CD4-positive, alpha-beta T cell treated with Interleukin-17A for 4 hours (primary cell): ENCODE measurements around the gene STXBP2.
A peak's percentile ranks its signal among the peaks of the same experiment; 100 is the strongest.

ENCODE experiments used
- DNase-seq: peaks from one replicate; pipeline ENCODE4 v3.0.0-alpha.2; 2020; ENCODE audit warnings: mixed read lengths

Gene STXBP2

DNA sequence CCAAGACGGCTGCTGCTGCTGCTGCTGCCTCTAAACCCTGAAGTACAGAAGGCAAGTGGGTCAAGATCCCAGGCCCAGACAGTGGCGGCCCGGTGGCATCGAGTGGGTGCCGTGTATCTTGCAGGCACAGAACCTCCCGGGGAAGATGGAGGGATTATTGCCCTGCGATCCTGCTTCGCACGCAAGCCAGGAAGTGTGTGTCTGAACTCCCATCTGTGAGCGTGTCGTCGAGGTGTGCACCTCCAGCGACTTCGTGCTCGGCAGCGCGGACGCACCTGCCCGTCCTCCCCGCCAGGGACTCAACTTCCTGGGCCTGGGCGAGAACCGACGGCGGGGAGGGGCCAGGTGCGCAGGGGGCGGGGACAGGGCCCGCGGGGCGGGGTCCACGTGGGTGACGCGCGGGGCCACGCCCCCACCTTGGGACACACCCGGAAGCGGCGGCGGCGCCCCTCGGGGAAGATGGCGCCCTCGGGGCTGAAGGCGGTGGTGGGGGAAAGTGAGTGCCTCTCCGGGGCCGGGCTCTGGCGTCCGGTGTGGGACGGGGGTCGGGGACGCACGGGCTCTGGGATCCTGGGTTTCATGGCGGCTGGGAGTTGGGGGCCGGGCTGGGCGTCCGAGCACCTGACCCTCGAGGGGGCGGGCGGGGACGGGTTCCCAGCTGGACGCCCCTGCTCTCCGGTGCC lies at the start of gene STXBP2:
TSS of gene STXBP2 (plus strand) at position 420 of the 683 bp plus-strand sequence. CDS start at position 460, 40 bp downstream.
- DNase-seq: peak; percentile 95

DNA sequence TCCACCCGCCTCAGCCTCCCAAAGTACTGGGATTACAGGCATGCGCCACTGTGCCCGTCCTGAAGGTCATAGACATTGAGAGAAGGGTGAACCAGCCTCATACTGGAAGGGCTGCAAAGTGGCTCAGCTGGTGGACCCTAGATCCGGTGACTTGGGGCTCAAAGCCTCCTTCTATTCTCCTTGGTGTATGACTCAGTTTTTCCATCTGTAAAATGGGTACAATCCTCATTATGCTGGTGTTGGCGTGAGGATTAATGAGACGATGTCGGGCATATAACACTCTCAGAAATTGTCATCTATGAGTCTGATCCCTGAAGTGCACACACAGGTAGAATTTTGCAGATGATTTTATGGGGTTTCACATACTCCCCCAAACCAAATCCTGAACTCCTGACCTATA lies 47.1 kb upstream of the STXBP2 start:
- DNase-seq: no peak

DNA sequence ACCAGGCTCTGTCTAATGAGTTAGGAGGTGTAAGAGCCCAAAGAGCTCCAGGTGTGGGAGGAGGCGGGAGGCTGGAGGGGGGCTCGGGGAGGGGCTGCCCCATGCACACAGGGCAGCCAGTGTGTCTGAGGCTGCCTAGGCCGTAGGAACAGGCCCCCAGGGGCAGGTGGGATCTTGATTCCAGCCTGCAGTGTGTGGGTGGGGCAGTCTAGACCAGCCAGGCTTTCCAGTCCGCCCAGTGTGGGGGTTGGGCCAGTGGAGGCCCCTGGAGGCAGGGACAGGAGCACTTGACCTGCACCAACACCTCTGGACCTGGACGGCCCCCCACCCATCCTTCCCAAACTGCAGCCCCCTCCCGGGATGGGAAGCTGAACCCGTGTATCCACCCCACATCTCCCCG lies 46.7 kb upstream of the STXBP2 start:
- no peak for DNase-seq

DNA sequence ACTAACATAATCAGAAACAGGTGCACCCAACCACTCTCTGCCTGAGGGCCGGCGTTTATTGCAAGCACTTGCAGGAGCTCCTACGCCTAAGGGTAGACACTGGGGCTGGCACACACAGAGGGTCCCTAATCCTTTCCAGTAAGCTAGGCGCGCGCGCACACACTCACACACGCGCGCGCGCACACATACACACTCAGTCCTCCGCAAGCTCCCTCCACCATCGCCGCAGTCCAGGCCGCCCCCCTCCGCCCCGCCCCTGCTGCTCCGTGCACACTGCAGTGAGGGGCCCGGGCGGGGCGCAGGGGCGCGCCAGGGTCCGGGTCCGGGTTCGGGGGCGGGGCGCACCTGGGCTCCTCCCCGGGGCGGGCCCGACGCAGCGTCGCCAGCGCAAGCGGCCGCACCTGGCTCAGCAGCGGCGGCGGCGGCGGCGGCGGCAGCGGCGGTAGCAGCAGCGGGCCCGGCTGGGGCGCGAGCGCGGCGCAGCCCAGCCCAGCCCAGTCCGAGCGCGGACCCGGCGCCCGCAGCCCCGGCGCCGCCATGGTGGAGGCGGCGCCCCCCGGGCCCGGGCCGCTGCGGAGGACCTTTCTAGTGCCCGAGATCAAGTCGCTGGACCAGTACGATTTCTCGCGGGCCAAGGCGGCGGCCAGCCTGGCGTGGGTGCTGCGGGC lies 41.3 kb upstream of the STXBP2 start, which contains the start of gene CAMSAP3:
TSS of gene CAMSAP3 (plus strand) at position 398 of the 668 bp plus-strand sequence. CDS start at position 538, 140 bp downstream.
- DNase-seq: peak; percentile 53

DNA sequence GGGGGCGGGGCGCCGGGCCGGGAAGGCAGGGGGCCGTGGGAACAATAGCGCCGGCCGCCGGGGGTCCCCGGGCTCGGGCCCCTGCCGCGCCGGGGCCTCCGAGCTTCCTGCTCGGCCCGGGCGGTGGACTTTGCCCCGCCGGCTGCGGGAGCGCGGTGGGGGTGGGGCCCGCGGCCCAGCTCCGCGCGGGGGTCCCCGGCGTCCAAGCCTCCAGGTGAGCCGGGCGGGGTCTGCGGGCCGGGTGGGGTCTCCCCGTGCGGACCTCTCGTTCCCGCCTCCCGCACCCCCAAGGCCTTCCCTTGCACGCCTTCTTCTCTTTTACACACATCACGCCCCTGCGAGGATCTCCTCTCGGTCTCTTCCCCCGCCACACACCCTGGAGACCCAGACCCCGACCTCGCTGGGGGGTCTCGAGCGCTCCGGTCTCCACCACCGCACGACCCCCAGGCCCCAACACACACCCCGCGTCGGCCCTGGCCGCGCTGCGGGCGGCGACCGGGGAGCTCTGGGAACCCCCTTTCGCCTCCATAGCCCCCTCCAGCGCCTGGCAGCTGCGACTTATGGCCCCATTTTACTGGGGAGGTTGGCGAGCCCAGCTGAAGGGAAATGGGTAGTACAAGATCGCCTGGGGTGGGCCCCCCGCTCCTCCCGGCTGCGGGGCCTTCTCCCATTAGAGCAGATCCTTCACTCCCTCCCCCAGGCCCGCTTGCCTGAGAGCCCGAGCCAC lies 40.5 kb upstream of the STXBP2 start:
- DNase-seq: no peak

DNA sequence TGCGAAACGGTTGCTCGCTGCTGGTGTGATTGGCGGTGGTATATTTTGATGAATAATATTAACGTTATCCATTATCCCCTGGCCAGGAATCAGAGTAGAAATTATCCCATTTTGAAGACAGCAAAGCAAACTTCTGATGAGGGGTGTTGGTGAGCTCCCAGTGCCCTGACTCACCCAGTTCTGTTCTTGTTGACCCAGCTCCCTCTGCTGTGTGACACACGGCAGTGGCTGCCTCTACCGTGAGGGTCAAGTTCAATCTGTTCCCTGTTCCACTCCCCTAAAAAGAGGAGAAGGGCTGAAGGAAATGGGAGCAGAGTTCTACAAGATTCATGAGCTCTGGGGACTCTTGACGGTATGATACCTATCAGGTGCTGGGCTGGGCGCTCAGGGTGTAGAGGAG lies 39.2 kb upstream of the STXBP2 start:
- DNase-seq: no peak

DNA sequence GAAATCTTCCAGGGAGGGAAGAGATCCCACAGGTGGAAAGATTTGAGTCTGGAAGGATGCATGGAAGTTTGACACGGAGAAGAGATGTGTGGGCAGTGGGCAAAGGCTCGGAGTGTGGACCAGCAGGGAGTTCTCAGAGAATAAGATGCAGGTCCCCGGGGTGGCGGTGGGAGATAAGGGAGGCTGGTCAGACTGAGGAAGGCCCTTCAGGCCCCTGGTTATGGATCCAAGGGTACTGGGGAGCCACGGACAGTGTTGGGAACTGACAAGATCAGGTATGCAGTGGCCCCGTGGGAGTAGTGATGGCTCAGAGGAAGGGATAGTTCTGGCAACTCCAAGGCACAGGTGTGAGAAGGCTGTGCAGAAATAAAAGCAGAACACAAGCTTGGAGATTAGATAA lies 38.7 kb upstream of the STXBP2 start:
- no peak for DNase-seq

DNA sequence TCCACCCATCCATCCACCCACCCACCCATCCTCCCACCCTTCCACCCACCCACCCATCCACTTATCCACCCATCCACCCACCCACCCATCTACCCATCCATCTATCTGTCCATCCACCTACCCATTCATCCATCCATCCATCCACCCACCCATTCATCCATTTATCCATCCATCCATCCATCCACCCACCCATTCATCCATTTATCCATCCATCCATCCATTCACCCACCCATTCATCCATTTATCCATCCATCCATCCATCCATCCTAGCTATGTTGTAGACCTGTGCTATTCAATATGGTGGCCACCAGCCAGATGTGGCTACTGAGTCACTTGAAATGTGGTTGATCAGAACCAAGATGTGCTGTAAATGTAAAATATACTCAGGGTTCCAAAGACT lies 36.2 kb upstream of the STXBP2 start:
- DNase-seq: no peak

DNA sequence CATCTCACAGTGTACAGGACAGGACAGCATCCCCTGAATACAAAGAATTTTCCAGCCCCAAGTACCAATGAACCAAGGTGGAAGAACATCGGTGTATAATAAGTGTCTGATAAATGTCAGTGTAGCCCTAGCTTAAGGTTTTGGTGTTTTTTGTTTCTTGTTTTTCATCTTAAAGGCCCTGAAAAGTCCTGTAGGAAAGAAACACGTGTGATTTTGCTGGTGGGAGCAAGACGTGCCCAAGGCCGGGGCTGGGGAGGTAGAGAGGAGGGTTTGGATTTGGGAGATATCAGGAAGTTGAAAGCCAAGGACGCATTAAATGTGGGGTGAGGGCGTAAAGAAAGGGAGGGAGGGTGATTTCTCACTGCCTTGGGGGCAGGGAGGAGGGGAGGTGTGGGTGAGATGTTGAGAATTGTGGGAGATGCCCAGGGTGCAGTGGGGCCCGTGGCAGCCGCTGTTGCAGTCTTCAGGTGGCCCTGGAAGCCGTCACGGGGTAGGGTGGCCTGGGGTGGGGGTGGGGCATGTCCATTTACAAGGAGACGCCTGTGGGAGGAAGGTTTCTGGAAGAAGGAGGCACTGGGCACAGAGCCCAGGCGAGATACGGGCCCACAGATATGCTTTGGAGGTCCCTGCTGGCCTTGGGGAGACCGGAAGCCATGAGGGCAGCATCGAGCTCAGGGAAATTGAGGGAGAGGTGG lies 34.5 kb upstream of the STXBP2 start:
- DNase-seq: no peak

DNA sequence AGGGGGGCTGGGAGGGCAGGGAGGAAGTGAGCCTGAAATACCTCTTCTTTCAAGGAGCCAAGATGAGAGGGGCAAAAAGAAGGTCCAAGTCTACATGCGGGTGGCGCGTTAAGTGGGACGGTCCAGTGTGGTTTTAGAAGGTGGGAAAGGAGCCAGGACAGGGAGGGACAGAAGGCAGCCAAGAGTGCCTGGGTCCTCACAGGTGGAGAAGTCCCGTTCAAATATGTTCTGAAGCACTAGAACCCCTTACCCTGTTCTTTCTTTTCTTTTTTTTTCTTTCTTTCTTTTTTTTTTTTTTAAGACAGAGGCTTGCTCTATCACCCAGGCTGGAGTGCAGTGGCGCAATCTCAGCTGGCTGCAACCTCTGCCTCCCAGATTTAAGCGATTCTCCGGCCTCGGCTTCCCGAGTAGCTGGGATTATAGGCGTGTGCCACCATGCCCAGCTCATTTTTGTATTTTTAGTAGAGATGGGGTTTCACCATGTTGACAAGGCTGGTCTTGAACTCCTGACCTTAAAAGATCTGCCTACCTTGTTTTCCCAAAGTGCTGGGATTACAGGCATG lies 33.9 kb upstream of the STXBP2 start:
- DNase-seq: no peak

DNA sequence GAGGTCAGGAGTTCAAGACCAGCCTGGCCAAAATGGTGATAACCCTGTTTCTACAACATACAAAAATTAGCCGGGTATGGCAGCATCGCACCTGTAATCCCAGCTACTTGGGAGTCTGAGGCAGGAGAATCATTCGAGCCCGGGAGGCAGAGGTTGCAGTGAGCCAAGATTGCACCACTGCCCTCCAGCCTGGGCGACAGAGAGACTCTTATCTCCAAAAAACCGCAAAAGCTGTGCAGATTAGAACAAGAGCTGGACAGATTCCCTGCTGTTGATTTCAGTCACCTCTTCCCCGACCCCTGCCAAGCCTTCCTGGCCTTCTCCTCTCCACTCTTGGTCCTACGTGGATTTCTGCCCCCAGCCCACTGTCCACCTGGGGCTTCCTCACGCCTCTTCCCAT lies 33.0 kb upstream of the STXBP2 start:
- DNase-seq: no peak

DNA sequence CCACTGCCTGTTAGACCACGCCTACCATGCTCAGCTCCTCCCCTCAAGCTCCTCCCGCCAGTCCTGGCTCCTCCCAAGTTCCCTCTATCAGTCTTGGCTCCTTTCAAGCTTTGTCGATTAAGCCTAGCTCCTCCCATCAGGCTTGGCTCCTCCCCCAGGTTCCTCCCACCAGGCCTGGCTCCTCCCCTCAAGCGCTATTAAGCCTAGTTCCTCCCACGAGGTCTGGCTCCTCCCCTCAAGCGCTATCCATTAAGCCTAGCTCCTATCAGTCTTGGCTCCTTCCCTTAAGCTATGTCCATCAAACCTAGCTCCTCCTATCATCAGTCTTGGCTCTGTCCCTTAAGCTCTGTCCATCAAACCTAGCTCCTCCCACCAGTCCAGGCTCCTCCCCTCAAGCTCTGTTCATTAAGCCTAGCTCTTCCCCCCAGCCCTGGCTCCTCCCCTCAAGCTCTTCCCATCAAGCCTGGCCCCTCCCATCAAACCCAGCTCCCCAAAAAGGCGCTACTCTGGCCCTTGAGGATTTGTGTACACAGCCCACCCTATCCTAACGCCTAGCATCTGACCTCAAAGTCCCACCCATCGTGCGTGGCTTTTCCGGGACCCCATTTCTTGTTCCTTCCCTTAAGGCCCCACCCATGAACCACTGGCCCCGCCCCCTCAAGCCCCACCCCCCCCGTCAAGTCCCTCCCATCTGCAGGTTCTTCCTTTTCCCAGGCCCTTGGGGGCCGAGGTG lies 31.3 kb upstream of the STXBP2 start:
- DNase-seq: no peak

DNA sequence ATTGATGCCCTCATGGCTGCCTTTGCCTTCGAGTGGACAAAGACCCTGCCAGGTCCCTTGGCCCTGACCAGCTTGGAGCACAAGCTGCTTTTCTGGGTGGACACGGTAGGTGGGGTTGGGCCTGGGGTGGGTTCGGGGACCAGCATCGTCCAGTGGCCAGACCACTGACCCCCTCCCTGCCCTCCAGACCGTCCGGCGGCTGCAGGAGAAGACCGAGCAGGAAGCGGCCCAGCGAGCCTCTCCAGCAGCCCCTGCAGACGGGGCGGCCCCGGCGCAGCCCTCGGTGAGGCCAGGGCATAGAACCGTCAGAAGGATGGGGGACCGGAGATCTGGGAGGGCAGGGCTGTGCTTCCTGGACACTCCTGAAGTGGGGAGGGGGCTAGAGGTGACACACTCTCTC lies 30.6 kb upstream of the STXBP2 start:
- DNase-seq: no peak

DNA sequence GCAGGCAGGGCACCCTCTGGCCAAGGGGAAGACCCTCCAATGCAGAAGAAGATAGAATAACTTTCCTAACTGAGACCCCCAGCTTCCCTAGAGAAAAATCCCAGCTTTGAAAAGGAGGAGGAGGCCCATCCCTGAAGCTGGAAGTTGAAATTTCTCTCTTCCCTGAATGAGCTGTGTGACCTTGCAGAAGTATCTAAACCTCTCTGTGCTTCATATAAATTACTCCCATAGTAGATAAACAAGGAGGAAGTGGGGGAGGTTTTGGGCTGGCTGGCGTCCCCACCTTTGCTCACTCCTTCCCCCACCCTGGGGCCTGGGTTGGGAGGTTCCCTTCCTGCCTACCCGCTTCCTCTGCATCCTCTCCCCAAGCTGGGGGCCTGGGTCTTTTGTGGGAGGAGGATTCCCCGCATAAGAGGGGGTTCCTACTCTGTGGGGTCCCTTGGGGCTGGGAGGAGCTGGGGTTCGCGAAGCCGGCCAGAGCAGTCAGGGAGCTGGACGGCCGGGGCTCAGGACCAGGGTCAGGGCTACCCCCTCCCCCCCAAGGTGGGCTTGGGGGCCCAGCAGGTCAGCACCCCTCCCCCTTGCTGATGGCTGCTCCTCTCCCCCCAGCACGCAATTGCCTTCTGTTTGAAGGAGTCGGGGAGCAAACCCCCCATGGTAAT lies 29.6 kb upstream of the STXBP2 start:
- no peak for DNase-seq

DNA sequence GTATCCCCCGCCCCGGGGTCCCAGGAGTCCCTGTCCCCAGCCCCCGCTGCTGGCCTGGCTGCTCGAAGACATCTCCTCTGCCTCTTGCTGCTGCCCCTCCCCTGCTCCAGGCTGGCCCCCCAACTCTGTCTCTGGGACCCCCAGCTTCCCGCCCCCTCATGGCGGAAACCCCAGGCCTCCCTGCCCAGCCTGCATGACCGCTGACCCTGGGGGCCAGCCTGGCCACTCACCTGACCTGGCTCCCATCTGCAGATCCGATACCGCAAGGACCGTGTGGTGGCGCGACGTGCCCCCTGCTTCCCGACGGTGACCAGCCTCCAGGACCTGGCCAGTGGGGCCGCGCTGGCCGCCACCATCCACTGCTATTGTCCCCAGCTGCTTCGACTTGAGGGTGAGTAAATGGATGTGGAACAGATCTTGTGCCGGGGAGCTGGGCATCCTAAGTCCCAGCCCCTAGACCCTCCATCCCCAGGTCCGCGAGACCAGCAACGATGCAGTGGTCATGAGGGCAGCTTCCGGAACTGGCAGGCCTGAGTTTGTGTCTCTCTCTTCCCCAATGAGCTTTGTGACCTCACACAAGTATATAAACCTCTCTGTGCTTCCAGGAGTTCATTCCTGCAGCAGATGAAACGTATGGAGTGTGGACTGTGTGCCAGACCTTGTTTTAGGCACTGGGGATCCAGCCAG lies 28.9 kb upstream of the STXBP2 start:
- DNase-seq: no peak

DNA sequence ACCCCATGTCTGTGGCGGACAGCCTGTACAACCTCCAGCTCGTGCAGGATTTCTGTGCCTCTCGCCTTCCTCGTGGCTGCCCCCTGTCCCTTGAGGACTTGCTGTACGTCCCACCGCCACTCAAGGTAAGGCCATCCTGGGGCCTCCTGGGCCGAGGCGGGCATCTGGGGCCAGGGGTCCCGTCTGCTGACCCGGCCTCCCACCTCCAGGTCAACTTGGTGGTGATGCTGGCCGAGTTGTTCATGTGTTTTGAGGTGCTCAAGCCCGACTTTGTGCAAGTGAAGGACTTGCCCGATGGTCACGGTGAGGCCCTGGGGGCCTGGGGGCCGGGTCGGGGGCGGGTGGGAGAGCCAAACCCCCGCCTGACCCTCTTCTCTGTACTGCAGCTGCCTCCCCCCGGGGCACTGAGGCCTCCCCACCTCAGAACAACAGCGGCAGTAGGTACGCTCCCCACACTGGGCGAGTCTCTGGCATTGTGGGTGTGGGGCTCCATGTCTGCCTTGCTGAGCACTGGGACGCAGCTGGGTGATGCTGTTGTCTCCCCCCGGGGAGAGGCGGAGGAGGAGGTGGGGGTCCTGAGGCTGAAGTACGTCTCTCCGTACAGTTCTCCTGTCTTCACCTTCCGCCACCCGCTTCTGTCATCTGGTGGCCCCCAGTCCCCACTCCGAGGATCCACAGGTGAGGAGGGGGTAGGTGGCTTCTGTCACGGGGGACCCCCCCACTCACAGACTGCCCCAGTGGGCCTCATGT lies 26.2 kb upstream of the STXBP2 start:
- no peak for DNase-seq

DNA sequence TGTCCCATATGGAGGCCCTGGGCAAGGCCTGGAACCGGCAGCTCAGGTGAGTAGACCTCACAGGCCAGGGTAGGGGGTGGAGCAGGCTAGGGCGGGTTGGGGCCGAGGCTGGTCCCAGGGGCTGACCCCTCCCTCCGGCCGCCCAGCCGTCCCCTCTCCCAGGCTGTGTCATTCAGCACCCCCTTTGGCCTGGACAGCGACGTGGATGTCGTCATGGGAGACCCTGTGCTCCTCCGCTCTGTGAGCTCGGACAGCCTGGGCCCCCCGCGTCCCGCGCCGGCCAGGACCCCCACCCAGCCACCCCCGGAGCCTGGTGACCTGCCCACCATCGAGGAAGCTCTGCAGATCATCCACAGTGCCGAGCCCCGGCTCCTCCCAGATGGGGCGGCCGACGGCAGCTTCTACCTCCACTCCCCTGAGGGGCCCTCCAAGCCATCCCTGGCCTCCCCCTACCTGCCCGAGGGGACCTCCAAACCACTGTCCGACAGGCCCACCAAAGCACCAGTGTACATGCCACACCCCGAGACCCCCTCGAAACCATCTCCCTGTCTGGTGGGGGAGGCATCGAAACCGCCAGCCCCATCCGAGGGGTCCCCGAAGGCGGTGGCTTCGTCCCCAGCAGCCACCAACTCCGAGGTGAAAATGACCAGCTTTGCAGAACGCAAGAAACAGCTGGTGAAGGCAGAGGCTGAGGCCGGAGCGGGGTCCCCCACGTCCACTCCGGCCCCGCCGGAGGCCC lies 25.2 kb upstream of the STXBP2 start:
- DNase-seq: no peak

DNA sequence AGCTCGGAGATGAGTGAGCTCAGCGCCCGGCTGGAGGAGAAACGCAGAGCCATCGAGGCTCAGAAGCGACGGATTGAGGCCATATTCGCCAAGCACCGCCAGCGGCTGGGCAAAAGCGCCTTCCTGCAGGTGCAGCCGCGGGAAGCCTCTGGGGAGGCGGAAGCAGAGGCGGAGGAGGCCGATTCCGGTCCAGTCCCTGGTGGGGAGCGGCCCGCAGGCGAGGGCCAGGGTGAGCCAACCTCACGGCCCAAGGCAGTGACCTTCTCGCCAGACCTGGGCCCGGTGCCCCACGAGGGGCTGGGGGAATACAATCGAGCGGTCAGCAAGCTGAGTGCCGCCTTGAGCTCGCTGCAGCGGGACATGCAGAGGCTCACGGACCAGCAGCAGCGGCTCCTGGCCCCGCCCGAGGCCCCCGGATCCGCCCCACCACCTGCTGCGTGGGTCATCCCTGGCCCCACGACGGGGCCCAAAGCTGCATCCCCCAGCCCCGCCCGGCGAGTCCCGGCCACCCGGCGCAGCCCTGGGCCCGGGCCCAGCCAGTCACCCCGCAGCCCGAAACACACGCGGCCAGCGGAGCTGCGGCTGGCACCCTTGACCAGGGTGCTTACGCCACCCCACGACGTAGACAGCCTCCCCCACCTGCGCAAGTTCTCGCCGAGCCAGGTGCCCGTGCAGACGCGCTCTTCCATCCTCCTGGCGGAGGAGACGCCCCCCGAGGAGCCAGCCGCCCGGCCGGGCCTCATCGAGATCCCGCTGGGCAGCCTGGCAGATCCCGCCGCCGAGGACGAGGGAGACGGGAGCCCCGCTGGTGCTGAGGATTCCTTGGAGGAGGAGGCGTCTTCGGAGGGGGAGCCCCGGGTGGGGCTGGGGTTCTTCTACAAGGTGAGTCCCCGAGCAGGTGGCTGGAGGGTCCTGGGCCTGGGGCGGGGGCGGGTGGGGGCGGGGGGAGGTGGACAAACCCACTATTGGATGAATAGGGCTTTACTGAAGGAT lies 24.3 kb upstream of the STXBP2 start:
- DNase-seq: no peak
